Endothelial cell of umbilical vein (primary cell): ENCODE measurements around the gene PNPLA5.

Experiments
- CTCF ChIP-seq, 2 donors: IDR thresholded peaks; 1 replicate in 1 of 2; 2 replicates in 1 of 2; pipeline ENCODE4 v1.5.1; 2011; ENCODE audit warnings: low read length in 2 of 2, mild to moderate bottlenecking in 2 of 2, moderate library complexity in 2 of 2, control low read depth in 1 of 2, inconsistent platforms in 1 of 2, low read depth in 1 of 2; ENCODE audit not compliant: insufficient read depth in 1 of 2; ENCODE audit errors: extremely low read depth in 1 of 2
- EZH2 ChIP-seq: IDR thresholded peaks from 2 replicates; pipeline ENCODE4 v1.6.1; 2012; ENCODE audit warnings: borderline replicate concordance, low read depth, mild to moderate bottlenecking, moderate library complexity, low read length, inconsistent platforms; ENCODE audit not compliant: severe bottlenecking
- FOS ChIP-seq: IDR thresholded peaks from 2 replicates; pipeline ENCODE4 v1.6.1; 2011; ENCODE audit warnings: mild to moderate bottlenecking, low read length, moderate library complexity, borderline replicate concordance; ENCODE audit not compliant: insufficient read depth
- JUN ChIP-seq: IDR thresholded peaks from 2 replicates; pipeline ENCODE4 v1.6.1; 2011; ENCODE audit warnings: borderline replicate concordance, low read depth; ENCODE audit not compliant: insufficient read length, insufficient read depth
- MAX ChIP-seq: IDR thresholded peaks from 2 replicates; pipeline ENCODE4 v1.6.1; 2011; ENCODE audit not compliant: insufficient read depth, insufficient read length
- MYC ChIP-seq: IDR thresholded peaks from one replicate; pipeline ENCODE4 v1.6.1; 2011; ENCODE audit warnings: mild to moderate bottlenecking, low read depth, low read length
- POLR2A ChIP-seq: IDR thresholded peaks from 2 replicates; pipeline ENCODE4 v1.6.1; 2012; ENCODE audit warnings: low read depth, mild to moderate bottlenecking, control low read depth, low read length
- POLR2AphosphoS5 ChIP-seq: IDR thresholded peaks from 2 replicates; pipeline ENCODE4 v1.6.1; 2012; ENCODE audit warnings: low read depth, mild to moderate bottlenecking, control low read depth, low read length, moderate library complexity; ENCODE audit not compliant: insufficient read depth

GRCh38 chr22:43847376-43848289 lies 44.2 kb downstream of the PNPLA5 start:
- TF ChIP-seq POLR2A (no peak), CTCF (IDR thresholded peaks at IDR 0.05; ENCODE audit: extremely low read depth in 1 of 2, insufficient read depth in 1 of 2, low read depth in 1 of 2, low read length in 2 of 2) (no peak), JUN (no peak), MYC (no peak), POLR2AphosphoS5 (no peak), MAX (no peak), EZH2 (no peak), FOS (no peak)
